Measurements from ENCODE around the gene FLAD1.

Gene FLAD1

DNA sequence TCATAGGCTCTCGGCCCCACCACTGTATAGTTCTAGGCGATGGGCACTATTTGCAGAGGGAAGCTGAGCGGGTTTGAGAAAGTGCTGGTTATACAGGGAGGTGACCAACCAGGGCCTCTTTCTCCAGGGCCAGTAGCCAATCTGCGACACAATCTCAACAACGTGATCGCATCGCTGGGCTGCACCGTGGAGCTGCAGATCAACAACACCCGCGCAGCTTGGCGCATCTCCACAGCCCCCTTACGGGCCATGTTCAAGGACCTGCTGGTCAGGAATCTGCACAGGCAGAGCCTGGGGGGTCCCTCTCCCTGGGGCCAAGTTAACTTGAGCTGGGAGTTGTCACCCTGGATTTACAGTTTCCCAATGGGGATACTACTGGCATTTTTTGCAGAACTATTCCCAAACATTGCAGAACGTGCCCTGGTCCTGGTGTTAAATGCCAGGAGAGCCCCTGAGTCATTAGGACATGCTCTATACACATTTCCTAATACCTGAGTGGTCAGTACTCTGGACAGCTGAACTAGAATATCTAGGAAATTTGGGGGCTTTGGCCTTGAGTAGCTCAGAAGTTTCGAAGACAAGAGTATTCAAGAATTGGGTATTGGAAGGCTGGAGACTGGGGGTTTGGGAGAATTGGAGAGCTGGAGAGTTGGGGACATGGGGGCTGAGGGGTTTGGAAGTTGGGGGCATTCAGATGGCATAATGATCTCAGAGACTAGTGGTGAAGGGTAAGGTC, 57.4 kb downstream of the FLAD1 start (continued):
- TF ChIP-seq, protein P1, sequence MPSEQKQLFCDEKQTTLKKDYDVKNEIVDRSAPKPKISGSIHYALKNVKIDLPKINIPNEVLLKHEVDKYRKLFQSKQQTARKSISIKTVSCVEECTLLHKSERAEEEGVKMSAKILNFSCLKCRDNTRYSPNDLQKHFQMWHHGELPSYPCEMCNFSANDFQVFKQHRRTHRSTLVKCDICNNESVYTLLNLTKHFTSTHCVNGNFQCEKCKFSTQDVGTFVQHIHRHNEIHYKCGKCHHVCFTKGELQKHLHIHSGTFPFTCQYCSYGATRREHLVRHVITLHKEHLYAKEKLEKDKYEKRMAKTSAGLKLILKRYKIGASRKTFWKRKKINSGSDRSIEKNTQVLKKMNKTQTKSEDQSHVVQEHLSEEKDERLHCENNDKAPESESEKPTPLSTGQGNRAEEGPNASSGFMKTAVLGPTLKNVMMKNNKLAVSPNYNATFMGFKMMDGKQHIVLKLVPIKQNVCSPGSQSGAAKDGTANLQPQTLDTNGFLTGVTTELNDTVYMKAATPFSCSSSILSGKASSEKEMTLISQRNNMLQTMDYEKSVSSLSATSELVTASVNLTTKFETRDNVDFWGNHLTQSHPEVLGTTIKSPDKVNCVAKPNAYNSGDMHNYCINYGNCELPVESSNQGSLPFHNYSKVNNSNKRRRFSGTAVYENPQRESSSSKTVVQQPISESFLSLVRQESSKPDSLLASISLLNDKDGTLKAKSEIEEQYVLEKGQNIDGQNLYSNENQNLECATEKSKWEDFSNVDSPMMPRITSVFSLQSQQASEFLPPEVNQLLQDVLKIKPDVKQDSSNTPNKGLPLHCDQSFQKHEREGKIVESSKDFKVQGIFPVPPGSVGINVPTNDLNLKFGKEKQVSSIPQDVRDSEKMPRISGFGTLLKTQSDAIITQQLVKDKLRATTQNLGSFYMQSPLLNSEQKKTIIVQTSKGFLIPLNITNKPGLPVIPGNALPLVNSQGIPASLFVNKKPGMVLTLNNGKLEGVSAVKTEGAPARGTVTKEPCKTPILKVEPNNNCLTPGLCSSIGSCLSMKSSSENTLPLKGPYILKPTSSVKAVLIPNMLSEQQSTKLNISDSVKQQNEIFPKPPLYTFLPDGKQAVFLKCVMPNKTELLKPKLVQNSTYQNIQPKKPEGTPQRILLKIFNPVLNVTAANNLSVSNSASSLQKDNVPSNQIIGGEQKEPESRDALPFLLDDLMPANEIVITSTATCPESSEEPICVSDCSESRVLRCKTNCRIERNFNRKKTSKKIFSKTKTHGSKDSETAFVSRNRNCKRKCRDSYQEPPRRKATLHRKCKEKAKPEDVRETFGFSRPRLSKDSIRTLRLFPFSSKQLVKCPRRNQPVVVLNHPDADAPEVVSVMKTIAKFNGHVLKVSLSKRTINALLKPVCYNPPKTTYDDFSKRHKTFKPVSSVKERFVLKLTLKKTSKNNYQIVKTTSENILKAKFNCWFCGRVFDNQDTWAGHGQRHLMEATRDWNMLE (tag by site-specific recombination; conservative IDR thresholded peaks at IDR 0.05; ENCODE audit: low read depth): no peak
- TF ChIP-seq, protein P2, sequence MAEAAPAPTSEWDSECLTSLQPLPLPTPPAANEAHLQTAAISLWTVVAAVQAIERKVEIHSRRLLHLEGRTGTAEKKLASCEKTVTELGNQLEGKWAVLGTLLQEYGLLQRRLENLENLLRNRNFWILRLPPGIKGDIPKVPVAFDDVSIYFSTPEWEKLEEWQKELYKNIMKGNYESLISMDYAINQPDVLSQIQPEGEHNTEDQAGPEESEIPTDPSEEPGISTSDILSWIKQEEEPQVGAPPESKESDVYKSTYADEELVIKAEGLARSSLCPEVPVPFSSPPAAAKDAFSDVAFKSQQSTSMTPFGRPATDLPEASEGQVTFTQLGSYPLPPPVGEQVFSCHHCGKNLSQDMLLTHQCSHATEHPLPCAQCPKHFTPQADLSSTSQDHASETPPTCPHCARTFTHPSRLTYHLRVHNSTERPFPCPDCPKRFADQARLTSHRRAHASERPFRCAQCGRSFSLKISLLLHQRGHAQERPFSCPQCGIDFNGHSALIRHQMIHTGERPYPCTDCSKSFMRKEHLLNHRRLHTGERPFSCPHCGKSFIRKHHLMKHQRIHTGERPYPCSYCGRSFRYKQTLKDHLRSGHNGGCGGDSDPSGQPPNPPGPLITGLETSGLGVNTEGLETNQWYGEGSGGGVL (tag by site-specific recombination; IDR thresholded peaks at IDR 0.05): no peak
- TF ChIP-seq ZNF843 (tag by site-specific recombination; IDR thresholded peaks at IDR 0.05): no peak

All from HEK293 (cell line).